A673 (cell line): Measurements from ENCODE around the gene ZFYVE9. TPM values are rescaled to one million over a fixed set of nuclear protein-coding genes. Genes with fewer than 3 reads are reported as not detected.
"Not testable (repeated sequence)": the region's sequence is repeated elsewhere in the genome, so short reads cannot be mapped to it uniquely, and the experiment has no call there.

ENCODE experiments used
- BruUV-seq: library from RNA; stranded (reverse); fragments of 400-500 nt; replicated peaks from 2 replicates; lab custom pipeline; 2021; lab: Mats Ljungman, UMichigan
- CTCF ChIA-PET: fragments of 300-600 bp; sonication (Branson Sonifier 250); formaldehyde crosslinking; loops from one replicate; lab custom pipeline; 2022; ENCODE audit warnings: antibody characterized with exemption; lab: Charles Lee
- POLR2A ChIA-PET: fragments of 300-600 bp; sonication (Branson Sonifier 250); formaldehyde crosslinking; loops from one replicate; lab custom pipeline; 2022; ENCODE audit warnings: antibody characterized with exemption; ENCODE audit not compliant: low non-redundant PET; lab: Charles Lee
- DNase-seq: peaks from one replicate; pipeline ENCODE4 v3.0.0-alpha.2; 2015; ENCODE audit warnings: low spot score
- H3K27ac ChIP-seq: fragments of 200-600 bp; sonication (generic); 2 replicates; pipeline ENCODE4 v1.5.1; 2016; ENCODE audit warnings: mixed run types, low read depth, mild to moderate bottlenecking, mixed read lengths, antibody characterized with exemption, low read length; ENCODE audit not compliant: poor library complexity, severe bottlenecking
- H3K27me3 ChIP-seq: fragments of 200-600 bp; sonication (generic); replicated peaks from 2 replicates; pipeline ENCODE4 v1.6.1; 2017; ENCODE audit warnings: mixed run types, low read depth, mild to moderate bottlenecking, mixed read lengths, antibody characterized with exemption, low read length; ENCODE audit not compliant: insufficient read depth, poor library complexity
- H3K36me3 ChIP-seq: fragments of 200-600 bp; sonication (generic); 2 replicates; pipeline ENCODE4 v1.6.1; 2016; ENCODE audit warnings: mixed run types, mild to moderate bottlenecking, mixed read lengths, antibody characterized with exemption, low read length; ENCODE audit not compliant: insufficient read depth, poor library complexity, severe bottlenecking
- H3K4me1 ChIP-seq: fragments of 200-600 bp; sonication (generic); 2 replicates; pipeline ENCODE4 v1.6.1; 2017; ENCODE audit warnings: mixed run types, mild to moderate bottlenecking, mixed read lengths, antibody characterized with exemption, low read length; ENCODE audit not compliant: insufficient read depth, poor library complexity, severe bottlenecking
- H3K4me3 ChIP-seq: fragments of 200-600 bp; sonication (generic); 2 replicates; pipeline ENCODE4 v1.5.1; 2016; ENCODE audit warnings: low read depth, mixed run types, mild to moderate bottlenecking, mixed read lengths, low read length; ENCODE audit not compliant: poor library complexity, severe bottlenecking
- H3K9me3 ChIP-seq: fragments of 200-600 bp; sonication (generic); 2 replicates; pipeline ENCODE4 v1.6.1; 2016; ENCODE audit warnings: mixed run types, low read depth, mild to moderate bottlenecking, mixed read lengths, antibody characterized with exemption, low read length; ENCODE audit not compliant: poor library complexity, severe bottlenecking
- CTCF ChIP-seq: fragments of 300-800, 200-600 bp; sonication (generic); conservative IDR thresholded peaks from 2 replicates; pipeline ENCODE4 v1.5.1; 2017; ENCODE audit warnings: low read depth, mild to moderate bottlenecking, antibody characterized with exemption, low read length, moderate library complexity, mixed read lengths
- EZH2 ChIP-seq: fragments of 200-600 bp; sonication (generic); IDR thresholded peaks from 2 replicates; pipeline ENCODE4 v1.6.1; 2017; ENCODE audit warnings: borderline replicate concordance, low read depth, mild to moderate bottlenecking, mixed read lengths, antibody characterized with exemption, low read length; ENCODE audit not compliant: poor library complexity, severe bottlenecking
- intact Hi-C: fragments of 100-400 bp; cut with micrococcal nuclease; formaldehyde crosslinking; loops from one replicate; pipeline ENCODE4 v1.10.0; 2022; ENCODE audit not compliant: unreplicated experiment
- total RNA-seq: library from RNA; stranded (reverse); gene quantifications from 2 replicates; pipeline ENCODE4 v1.2.3, GENCODE V29; 2021

ZFYVE9 gene
- total RNA-seq, 1 experiment from 2014 or later, result 19.6 TPM

DNA sequence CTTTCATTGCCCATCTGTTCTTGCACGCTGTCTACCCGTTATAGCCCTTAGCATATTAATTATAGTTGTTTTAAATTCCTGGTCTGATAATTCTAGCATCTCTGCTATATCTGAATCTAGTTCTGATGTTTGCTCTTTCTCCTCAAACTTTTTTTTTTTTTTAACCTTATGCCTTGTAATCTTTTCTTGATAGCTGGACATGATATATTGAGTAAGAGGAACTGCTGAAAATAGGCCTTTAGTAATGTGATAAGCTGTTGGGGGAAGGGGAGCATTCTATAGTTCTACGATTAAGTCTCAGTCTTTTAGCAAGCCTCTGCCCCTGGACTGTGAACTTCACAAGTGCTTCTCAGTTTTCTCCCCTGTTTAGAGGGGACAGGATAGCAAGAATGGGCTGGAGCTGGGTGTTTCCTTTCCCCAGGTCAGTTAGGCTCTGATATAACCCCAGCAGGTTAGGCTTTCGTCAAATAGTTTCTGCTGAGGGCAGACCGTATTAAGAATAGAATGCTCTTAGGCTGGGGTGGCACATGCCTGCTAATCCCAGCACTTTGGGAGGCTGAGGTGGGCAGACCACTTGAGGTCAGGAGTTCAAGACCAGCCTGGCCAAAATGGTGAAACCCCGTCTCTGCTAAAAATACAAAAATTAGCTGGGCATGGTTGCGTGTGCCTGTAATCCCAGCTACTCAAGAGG is 62.2 kb downstream of the ZFYVE9 start:
- no peak for DNase-seq
- H3K4me1 ChIP-seq, result no peaks in the 10 kb centered on the region
- H3K36me3 ChIP-seq, result no peaks in the 10 kb centered on the region
- no peaks in the 10 kb centered on the region for H3K27me3 ChIP-seq
- TF ChIP-seq EZH2 (no peak), CTCF (no peak)
- H3K27ac ChIP-seq, result no peak overlapping the region
- CTCF ChIA-PET, result no interaction called here
- intact Hi-C loops, result no loop called here
- POLR2A ChIA-PET, result interaction anchor here (0.6 kb wide), 1 partner anchor 592 kb away, joined by 6 read pairs; no protein-coding TSS in a partner anchor
- BruUV-seq, result no TSS peak
- no peaks in the 10 kb centered on the region for H3K9me3 ChIP-seq
- H3K4me3 ChIP-seq, result no peak overlapping the region

DNA sequence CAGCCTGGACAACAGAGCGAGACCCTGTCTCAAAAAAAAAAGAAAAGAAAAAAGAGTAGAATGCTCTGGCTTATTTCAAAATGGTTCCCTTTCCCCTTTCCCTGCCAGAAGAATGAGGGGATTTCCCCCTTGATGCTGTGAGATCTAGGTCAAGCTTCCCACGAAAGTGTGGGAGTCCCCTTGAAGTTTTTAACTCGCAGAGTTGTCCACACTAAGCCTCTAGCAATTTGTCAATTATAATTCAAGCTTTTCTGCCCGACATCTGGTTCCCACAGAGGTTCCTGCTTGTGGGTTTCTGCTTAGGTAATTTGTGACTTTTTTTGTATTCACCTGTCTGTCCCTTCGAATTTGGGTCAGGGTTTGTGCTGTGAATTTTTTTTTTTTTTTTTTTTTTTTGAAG is 62.8 kb downstream of the ZFYVE9 start:
- H3K4me3 ChIP-seq, result no peak overlapping the region
- no peaks in the 10 kb centered on the region for H3K9me3 ChIP-seq
- BruUV-seq, result no TSS peak
- CTCF ChIA-PET, result no interaction called here
- H3K27ac ChIP-seq, result no peak overlapping the region
- intact Hi-C loops, result no loop called here
- POLR2A ChIA-PET, result no interaction called here
- TF ChIP-seq CTCF, result no peak
- no peak for TF ChIP-seq EZH2
- no peak for DNase-seq
- no peaks in the 10 kb centered on the region for H3K4me1 ChIP-seq
- no peaks in the 10 kb centered on the region for H3K27me3 ChIP-seq
- H3K36me3 ChIP-seq, result no peaks in the 10 kb centered on the region

- H3K4me1 ChIP-seq, H3K27me3 ChIP-seq, H3K27ac ChIP-seq, H3K9me3 ChIP-seq, H3K4me3 ChIP-seq, CTCF ChIA-PET, POLR2A ChIA-PET, H3K36me3 ChIP-seq, BruUV-seq, intact Hi-C loops, DNase-seq: not testable (repeated sequence)
These were observed 64.8 kb downstream of the ZFYVE9 start for GRCh38 chr1:52206686-52207085.

- TF ChIP-seq EZH2 (no peak), CTCF (no peak)
- Histone ChIP-seq H3K9me3 (no peaks in the 10 kb centered on the region), H3K4me3 (no peak overlapping the region), H3K27me3 (no peaks in the 10 kb centered on the region), H3K36me3 (no peaks in the 10 kb centered on the region), H3K27ac (no peak overlapping the region), H3K4me1 (no peaks in the 10 kb centered on the region)
- no TSS peak for BruUV-seq
- intact Hi-C loops, result no loop called here
- ChIA-PET POLR2A (no interaction called here), CTCF (no interaction called here)
- DNase-seq, result no peak
These were observed 67.5 kb downstream of the ZFYVE9 start for GRCh38 chr1:52209429-52209828.
